HepG2 (cell line): ENCODE data around the gene COX4I1. TPM values are rescaled to one million over a fixed set of nuclear protein-coding genes. Genes with fewer than 3 reads are reported as not detected.
A peak's percentile ranks its signal among the peaks of the same experiment; 100 is the strongest.

Experiments
- FIP1L1 ChIP-seq: fragments of 200-400 bp; formaldehyde crosslinking; IDR thresholded peaks from 2 replicates; pipeline ENCODE4 v1.6.1; 2018; ENCODE audit warnings: low read depth, mild to moderate bottlenecking, low read length, moderate library complexity, borderline replicate concordance; ENCODE audit not compliant: insufficient read depth
- FOXK1 ChIP-seq: sonication (generic); formaldehyde crosslinking; IDR thresholded peaks from 2 replicates; pipeline ENCODE4 v1.4.0; 2020; ENCODE audit warnings: low read depth, missing genetic modification reagents, borderline replicate concordance
- KLF15 ChIP-seq: sonication (generic); formaldehyde crosslinking; IDR thresholded peaks from 2 replicates; pipeline ENCODE4 v1.8.1; 2023; ENCODE audit warnings: borderline replicate concordance, mild to moderate bottlenecking, inconsistent platforms, missing genetic modification reagents, mixed read lengths
- NBN ChIP-seq: fragments of 450-650 bp; conservative IDR thresholded peaks from 2 replicates; pipeline ENCODE4 v1.6.1; 2017
- NFATC3 ChIP-seq: sonication (generic); formaldehyde crosslinking; IDR thresholded peaks from 2 replicates; pipeline ENCODE4 v1.5.1; 2020; ENCODE audit warnings: mild to moderate bottlenecking, missing genetic modification reagents
- NFIB ChIP-seq: sonication (generic); formaldehyde crosslinking; IDR thresholded peaks from 2 replicates; pipeline ENCODE4 v1.9.0; 2021; ENCODE audit warnings: missing genetic modification reagents, mild to moderate bottlenecking, borderline replicate concordance
- PAX8 ChIP-seq: sonication (generic); formaldehyde crosslinking; IDR thresholded peaks from 2 replicates; pipeline ENCODE4 v1.8.0; 2022; ENCODE audit warnings: mild to moderate bottlenecking, missing genetic modification reagents, borderline replicate concordance
- SMARCC2 ChIP-seq: fragments of 450-650 bp; IDR thresholded peaks from 2 replicates; pipeline ENCODE4 v1.6.1; 2017; ENCODE audit warnings: antibody characterized with exemption, mild to moderate bottlenecking
- SUZ12 ChIP-seq: fragments of 150-350 bp; IDR thresholded peaks from 2 replicates; pipeline ENCODE4 v1.6.1; 2014; ENCODE audit warnings: low read depth, low read length
- polyA plus RNA-seq, 8 experiments: library from polyadenylated mRNA; depleted of rRNA in 3 of 8; stranded (reverse) in 7 of 8; unstranded in 1 of 8; fragments of >200 nt; fragmentation: Illumina TruSeq in 4 of 8; extraction: Trizol in 4 of 8; gene quantifications; 2 replicates each; pipeline versions ENCODE4 v1.2.1 to v1.2.3, GENCODE V29; 2011 to 2016; ENCODE audit warnings: low read depth in 4 of 8, missing spikeins in 1 of 8, mixed read lengths in 1 of 8; ENCODE audit not compliant: insufficient read depth in 1 of 8
- total RNA-seq, 5 experiments: library from RNA; depleted of rRNA; stranded (reverse); fragments of >200 nt; fragmentation: Illumina TruSeq; extraction: Trizol; gene quantifications; 2 replicates each; pipeline ENCODE4 v1.2.3, GENCODE V29; 2016; ENCODE audit warnings: low read depth in 1 of 5
- TF ChIP-seq, protein P1 (sequence below): conservative IDR thresholded peaks from 2 replicates; pipeline ENCODE4 v1.6.1; 2018; ENCODE audit warnings: missing genetic modification reagents
- TF ChIP-seq, protein P2 (sequence below): sonication (generic); formaldehyde crosslinking; IDR thresholded peaks from 2 replicates; pipeline ENCODE4 v1.5.0; 2020; ENCODE audit warnings: missing genetic modification reagents
- TF ChIP-seq, protein P3 (sequence below): sonication (generic); formaldehyde crosslinking; IDR thresholded peaks from 2 replicates; pipeline ENCODE4 v1.8.0; 2022; ENCODE audit warnings: mild to moderate bottlenecking, missing genetic modification reagents, moderate library complexity
- TF ChIP-seq, protein P4 (sequence below): sonication (generic); formaldehyde crosslinking; IDR thresholded peaks from 2 replicates; pipeline ENCODE4 v1.8.0; 2022; ENCODE audit warnings: low read depth, missing genetic modification reagents
- TF ChIP-seq, protein P5 (sequence below): sonication (generic); formaldehyde crosslinking; IDR thresholded peaks from 2 replicates; pipeline ENCODE4 v1.5.0; 2020; ENCODE audit warnings: mild to moderate bottlenecking, missing genetic modification reagents
- TF ChIP-seq, protein P6 (sequence below): fragments of 450-650 bp; IDR thresholded peaks from 2 replicates; pipeline ENCODE4 v1.6.1; 2016
- TF ChIP-seq, protein P7 (sequence below): sonication (generic); formaldehyde crosslinking; IDR thresholded peaks from 2 replicates; pipeline ENCODE4 v1.5.0; 2020; ENCODE audit warnings: mild to moderate bottlenecking, missing genetic modification reagents

The COX4I1 gene
- total and polyA plus RNA-seq, 2 of the 13 experiments (the other 11 are each of a cell fraction or from before 2014, with no cell fraction given): 658 to 902 TPM

DNA sequence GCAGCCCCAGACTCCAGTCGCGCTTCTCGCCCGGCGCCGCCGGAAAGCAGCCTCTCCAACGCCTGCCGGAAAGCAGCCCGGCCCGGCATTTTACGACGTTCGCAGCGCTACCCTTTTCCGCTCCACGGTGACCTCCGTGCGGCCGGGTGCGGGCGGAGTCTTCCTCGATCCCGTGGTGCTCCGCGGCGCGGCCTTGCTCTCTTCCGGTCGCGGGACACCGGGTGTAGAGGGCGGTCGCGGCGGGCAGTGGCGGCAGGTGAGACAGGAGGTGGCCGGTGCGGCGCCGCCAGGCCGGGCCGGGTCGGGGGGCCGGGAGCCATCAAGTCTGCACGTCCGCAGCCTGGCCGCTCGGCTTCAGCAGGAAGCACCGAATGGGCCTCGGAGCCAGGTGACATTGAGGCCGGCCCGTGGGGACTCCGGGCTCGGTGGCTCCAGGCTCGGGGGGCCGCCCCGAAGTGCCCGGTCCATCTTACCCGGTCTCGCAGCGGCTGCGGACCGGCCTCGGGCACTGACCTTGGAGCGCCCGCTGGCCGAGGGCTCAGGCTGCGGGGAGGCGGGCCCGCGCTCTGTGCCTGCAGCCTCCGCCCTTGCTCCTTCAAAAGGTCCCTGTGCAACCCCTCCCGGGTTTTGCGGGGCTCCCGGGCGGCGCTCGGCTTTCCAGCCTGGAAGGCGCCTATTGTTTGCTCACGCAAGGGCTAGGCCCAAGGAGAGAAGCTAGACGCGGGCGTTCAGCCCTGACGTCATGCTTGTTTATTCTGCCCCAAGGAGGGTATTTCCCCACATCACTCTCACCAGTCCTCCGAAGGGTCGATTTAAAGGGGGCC is at the start of gene COX4I1, which contains the start of gene EMC8 (continued):
- TF ChIP-seq, protein P1, sequence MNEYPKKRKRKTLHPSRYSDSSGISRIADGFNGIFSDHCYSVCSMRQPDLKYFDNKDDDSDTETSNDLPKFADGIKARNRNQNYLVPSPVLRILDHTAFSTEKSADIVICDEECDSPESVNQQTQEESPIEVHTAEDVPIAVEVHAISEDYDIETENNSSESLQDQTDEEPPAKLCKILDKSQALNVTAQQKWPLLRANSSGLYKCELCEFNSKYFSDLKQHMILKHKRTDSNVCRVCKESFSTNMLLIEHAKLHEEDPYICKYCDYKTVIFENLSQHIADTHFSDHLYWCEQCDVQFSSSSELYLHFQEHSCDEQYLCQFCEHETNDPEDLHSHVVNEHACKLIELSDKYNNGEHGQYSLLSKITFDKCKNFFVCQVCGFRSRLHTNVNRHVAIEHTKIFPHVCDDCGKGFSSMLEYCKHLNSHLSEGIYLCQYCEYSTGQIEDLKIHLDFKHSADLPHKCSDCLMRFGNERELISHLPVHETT (CRISPR knock-in tag): peak; percentile 99
- TF ChIP-seq, protein P2, sequence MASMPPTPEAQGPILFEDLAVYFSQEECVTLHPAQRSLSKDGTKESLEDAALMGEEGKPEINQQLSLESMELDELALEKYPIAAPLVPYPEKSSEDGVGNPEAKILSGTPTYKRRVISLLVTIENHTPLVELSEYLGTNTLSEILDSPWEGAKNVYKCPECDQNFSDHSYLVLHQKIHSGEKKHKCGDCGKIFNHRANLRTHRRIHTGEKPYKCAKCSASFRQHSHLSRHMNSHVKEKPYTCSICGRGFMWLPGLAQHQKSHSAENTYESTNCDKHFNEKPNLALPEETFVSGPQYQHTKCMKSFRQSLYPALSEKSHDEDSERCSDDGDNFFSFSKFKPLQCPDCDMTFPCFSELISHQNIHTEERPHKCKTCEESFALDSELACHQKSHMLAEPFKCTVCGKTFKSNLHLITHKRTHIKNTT (CRISPR knock-in tag): 0 out of 2 replicates have a peak, but pooled peaks have one; percentile 53
- TF ChIP-seq FOXK1 (CRISPR knock-in tag): peak; percentile 84; the same call in 1 of the 2 replicates
- TF ChIP-seq SUZ12: peak; percentile 10; the same call in 1 of the 2 replicates
- no peak for TF ChIP-seq FIP1L1
- no peak for TF ChIP-seq SMARCC2
- 0 out of 2 replicates have a peak, but pooled peaks have one; percentile 85 for TF ChIP-seq NFIB
- no peak; the same call in 1 of the 2 replicates for TF ChIP-seq PAX8 (CRISPR knock-in tag)
- TF ChIP-seq, protein P3, sequence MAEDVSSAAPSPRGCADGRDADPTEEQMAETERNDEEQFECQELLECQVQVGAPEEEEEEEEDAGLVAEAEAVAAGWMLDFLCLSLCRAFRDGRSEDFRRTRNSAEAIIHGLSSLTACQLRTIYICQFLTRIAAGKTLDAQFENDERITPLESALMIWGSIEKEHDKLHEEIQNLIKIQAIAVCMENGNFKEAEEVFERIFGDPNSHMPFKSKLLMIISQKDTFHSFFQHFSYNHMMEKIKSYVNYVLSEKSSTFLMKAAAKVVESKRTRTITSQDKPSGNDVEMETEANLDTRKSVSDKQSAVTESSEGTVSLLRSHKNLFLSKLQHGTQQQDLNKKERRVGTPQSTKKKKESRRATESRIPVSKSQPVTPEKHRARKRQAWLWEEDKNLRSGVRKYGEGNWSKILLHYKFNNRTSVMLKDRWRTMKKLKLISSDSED (CRISPR knock-in tag): no peak; the same call in 1 of the 2 replicates
- no peak for TF ChIP-seq NBN
- TF ChIP-seq, protein P4, sequence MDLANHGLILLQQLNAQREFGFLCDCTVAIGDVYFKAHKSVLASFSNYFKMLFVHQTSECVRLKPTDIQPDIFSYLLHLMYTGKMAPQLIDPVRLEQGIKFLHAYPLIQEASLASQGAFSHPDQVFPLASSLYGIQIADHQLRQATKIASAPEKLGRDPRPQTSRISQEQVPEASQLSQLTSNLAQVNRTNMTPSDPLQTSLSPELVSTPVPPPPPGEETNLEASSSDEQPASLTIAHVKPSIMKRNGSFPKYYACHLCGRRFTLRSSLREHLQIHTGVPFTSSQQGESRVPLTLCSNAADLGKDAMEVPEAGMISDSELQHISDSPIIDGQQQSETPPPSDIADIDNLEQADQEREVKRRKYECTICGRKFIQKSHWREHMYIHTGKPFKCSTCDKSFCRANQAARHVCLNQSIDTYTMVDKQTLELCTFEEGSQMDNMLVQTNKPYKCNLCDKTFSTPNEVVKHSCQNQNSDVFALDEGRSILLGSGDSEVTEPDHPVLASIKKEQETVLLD (CRISPR knock-in tag): peak; percentile 99
- TF ChIP-seq KLF15: no peak
- TF ChIP-seq, protein P5, sequence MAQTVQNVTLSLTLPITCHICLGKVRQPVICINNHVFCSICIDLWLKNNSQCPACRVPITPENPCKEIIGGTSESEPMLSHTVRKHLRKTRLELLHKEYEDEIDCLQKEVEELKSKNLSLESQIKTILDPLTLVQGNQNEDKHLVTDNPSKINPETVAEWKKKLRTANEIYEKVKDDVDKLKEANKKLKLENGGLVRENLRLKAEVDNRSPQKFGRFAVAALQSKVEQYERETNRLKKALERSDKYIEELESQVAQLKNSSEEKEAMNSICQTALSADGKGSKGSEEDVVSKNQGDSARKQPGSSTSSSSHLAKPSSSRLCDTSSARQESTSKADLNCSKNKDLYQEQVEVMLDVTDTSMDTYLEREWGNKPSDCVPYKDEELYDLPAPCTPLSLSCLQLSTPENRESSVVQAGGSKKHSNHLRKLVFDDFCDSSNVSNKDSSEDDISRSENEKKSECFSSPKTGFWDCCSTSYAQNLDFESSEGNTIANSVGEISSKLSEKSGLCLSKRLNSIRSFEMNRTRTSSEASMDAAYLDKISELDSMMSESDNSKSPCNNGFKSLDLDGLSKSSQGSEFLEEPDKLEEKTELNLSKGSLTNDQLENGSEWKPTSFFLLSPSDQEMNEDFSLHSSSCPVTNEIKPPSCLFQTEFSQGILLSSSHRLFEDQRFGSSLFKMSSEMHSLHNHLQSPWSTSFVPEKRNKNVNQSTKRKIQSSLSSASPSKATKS (CRISPR knock-in tag): 0 out of 2 replicates have a peak, but pooled peaks have one; percentile 19
- 0 out of 2 replicates have a peak, but pooled peaks have one; percentile 51 for TF ChIP-seq NFATC3
- TF ChIP-seq, protein P6, sequence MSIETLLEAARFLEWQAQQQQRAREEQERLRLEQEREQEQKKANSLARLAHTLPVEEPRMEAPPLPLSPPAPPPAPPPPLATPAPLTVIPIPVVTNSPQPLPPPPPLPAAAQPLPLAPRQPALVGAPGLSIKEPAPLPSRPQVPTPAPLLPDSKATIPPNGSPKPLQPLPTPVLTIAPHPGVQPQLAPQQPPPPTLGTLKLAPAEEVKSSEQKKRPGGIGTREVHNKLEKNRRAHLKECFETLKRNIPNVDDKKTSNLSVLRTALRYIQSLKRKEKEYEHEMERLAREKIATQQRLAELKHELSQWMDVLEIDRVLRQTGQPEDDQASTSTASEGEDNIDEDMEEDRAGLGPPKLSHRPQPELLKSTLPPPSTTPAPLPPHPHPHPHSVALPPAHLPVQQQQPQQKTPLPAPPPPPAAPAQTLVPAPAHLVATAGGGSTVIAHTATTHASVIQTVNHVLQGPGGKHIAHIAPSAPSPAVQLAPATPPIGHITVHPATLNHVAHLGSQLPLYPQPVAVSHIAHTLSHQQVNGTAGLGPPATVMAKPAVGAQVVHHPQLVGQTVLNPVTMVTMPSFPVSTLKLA: no peak
- TF ChIP-seq, protein P7, sequence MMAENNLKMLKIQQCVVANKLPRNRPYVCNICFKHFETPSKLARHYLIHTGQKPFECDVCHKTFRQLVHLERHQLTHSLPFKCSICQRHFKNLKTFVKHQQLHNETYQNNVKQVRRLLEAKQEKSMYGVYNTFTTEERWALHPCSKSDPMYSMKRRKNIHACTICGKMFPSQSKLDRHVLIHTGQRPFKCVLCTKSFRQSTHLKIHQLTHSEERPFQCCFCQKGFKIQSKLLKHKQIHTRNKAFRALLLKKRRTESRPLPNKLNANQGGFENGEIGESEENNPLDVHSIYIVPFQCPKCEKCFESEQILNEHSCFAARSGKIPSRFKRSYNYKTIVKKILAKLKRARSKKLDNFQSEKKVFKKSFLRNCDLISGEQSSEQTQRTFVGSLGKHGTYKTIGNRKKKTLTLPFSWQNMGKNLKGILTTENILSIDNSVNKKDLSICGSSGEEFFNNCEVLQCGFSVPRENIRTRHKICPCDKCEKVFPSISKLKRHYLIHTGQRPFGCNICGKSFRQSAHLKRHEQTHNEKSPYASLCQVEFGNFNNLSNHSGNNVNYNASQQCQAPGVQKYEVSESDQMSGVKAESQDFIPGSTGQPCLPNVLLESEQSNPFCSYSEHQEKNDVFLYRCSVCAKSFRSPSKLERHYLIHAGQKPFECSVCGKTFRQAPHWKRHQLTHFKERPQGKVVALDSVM: peak; percentile 9; the same call in 1 of the 2 replicates
